ENCODE measurements around the gene KIAA1671. TPM values are rescaled to one million over a fixed set of nuclear protein-coding genes. Genes with fewer than 3 reads are reported as not detected.
A peak's percentile ranks its signal among the peaks of the same experiment; 100 is the strongest.

KIAA1671 gene
- total RNA-seq, 2 donors from 2014 or later = 82.5 to 94.3 TPM

- no peaks in the 10 kb centered on the region for H3K36me3 ChIP-seq
- no peak overlapping the region for H3K9ac ChIP-seq (ENCODE audit: low read depth in 2 of 2, low read length in 2 of 2)
- H3K27me3 ChIP-seq = no peaks in the 10 kb centered on the region
- intact Hi-C loops (cut with DNase I) = loop anchor here (2.0 to 10.0 kb wide), 4 partner anchors 51 to 283 kb away; partner anchors contain the start of gene KIAA1671
- no peak for DNase-seq
- TF ChIP-seq CTCF (IDR thresholded peaks at IDR 0.05) = no peak
- no peaks in the 10 kb centered on the region for H3K9me3 ChIP-seq
- no peak overlapping the region for H3K27ac ChIP-seq
- no peak overlapping the region for H3K4me3 ChIP-seq
- peaks cover 15% of the 10 kb centered on the region for H3K4me1 ChIP-seq
Measured at GRCh38 chr22:25048071-25048470, 95.6 kb downstream of the KIAA1671 start.

DNA sequence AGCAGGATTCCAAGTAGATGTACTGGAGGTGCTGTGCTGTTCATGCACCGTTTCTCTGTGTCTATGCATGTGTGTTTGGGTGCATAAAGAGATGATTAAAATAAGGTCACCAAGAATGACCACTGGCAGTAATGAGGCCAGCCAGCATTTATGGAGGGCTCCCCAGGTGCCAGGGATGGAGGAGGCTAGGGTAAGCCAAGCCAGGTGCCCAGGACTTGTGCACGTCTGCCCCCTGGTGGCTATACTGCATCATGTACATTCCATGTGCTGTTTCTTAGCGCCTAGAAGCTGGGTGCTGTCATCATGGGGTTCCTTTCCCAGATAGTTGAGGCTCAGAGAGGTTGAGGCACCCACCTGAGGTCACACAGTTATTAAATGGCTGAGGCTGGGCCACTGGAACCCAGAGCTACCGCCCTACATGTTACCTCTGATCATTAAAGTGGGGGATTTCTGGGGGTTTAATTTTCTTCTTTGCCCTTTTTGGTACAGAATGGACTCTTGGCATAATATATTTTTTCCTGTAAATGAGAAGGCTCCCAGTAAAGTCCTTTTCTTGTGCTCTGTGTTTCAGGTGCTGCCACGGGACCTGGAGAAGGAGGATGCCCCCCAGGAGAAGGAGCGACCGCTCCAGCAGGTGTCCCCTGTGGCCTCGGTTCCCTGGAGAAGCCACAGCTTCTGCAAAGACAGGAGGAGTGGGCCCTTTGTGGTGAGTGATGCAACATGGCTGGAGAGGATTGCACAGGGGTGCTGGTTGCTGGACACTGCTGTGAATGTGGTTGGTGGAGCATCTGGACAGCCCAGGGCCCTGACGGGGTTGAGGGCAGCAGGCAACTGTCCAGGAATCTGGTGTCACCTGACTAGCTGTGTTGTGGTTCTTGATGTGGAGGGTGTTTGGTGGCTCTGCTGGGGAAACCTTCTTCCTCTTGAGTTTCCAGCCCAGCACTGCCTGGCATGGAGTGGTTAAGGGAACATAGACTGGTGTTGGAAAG, 96.4 kb downstream of the KIAA1671 start:
- intact Hi-C loops (cut with DNase I) = loop anchor here (2.0 to 10.0 kb wide), 4 partner anchors 52 to 284 kb away; partner anchors contain the start of gene KIAA1671
- Histone ChIP-seq H3K9ac (ENCODE audit: low read depth in 2 of 2, low read length in 2 of 2) (no peak overlapping the region), H3K9me3 (no peaks in the 10 kb centered on the region), H3K4me1 (peaks cover 15% of the 10 kb centered on the region), H3K4me3 (no peak overlapping the region), H3K27me3 (no peaks in the 10 kb centered on the region), H3K27ac (no peak overlapping the region), H3K36me3 (no peaks in the 10 kb centered on the region)
- DNase-seq = peak; percentile 79
- TF ChIP-seq CTCF (IDR thresholded peaks at IDR 0.05) = peak; percentile 92

DNA sequence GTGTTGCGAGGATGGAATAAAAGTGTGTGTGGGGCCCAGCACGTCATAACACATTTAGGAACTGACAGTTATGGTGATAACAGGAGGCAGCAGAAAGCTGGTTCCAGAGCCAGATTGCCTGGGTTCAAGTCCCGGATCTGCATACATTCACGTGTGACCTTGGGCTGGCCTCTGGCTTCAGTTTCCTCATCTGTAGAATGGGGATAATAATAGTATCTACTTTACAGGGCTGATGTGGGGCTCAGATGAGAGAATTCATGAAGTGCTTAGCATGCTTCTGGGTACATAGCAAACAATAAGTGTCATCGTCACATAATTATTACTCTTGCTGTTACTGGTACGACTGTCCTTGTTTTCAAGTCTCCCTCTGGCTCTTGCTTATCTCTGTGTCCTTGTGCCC, 97.3 kb downstream of the KIAA1671 start:
- Histone ChIP-seq H3K9ac (ENCODE audit: low read depth in 2 of 2, low read length in 2 of 2) (no peak overlapping the region), H3K36me3 (no peaks in the 10 kb centered on the region)

DNA sequence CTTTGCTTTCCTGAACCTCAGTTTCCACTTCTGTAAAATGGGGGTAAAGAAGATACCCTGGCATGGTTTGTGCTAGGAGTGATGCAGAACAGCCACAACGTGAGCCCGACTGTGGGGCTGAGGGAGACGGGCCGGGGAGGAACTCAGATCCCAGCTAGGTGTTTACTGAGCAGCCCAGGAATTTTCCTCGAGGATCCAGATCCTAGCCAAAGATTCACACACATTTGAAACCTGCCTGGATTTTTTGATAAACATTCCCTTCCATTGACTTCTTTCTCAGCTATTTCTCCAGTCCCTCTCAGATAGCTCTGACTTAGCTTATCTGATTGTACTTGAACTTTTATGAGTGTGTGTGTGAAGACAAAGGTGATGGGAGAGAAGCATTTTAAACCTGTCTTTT, 98.0 kb downstream of the KIAA1671 start:
- Histone ChIP-seq H3K36me3 (no peaks in the 10 kb centered on the region), H3K9me3 (no peaks in the 10 kb centered on the region), H3K9ac (ENCODE audit: low read depth in 2 of 2, low read length in 2 of 2) (no peak overlapping the region), H3K27ac (peak overlapping the region; percentile 78), H3K4me3 (no peak overlapping the region), H3K27me3 (no peaks in the 10 kb centered on the region), H3K4me1 (peaks cover 15% of the 10 kb centered on the region)
- no peak for DNase-seq
- intact Hi-C loops (cut with DNase I) = no loop called here
- no peak for TF ChIP-seq CTCF (IDR thresholded peaks at IDR 0.05)

More for the DNA sequence above, 97.3 kb downstream of the KIAA1671 start:
- no peak overlapping the region for H3K4me3 ChIP-seq
- H3K4me1 ChIP-seq = peaks cover 15% of the 10 kb centered on the region
- no peak for TF ChIP-seq CTCF (IDR thresholded peaks at IDR 0.05)
- H3K27ac ChIP-seq = no peak overlapping the region
- no peak for DNase-seq
- intact Hi-C loops (cut with DNase I) = loop anchor here (2.0 to 10.0 kb wide), 4 partner anchors 52 to 285 kb away; partner anchors contain the start of gene KIAA1671
- no peaks in the 10 kb centered on the region for H3K9me3 ChIP-seq
- no peaks in the 10 kb centered on the region for H3K27me3 ChIP-seq

DNA sequence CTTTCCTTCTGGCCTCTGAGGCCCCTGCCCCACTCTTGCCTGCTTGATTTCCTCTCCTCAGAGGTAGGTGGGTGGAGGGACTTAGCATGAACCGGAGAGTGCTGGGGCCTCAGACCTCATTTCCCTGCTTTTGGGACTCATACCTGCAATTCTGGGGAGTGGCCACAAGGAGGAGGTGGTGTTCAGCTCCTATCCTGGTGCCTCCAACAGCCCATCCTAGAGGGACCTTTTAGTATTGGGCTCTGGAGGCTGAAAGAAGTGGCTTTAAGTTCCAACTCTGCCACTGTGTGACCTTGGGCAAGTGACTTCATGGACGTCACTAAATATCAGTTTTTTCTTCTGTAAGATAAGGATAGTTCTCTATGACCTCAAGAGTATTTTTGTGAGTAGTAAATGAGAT, 98.6 kb downstream of the KIAA1671 start:
- Histone ChIP-seq H3K9me3 (no peaks in the 10 kb centered on the region), H3K9ac (ENCODE audit: low read depth in 2 of 2, low read length in 2 of 2) (no peak overlapping the region), H3K27ac (peak overlapping the region; percentile 78), H3K4me3 (no peak overlapping the region), H3K36me3 (no peaks in the 10 kb centered on the region), H3K27me3 (no peaks in the 10 kb centered on the region), H3K4me1 (peaks cover 15% of the 10 kb centered on the region)
- no peak for DNase-seq
- no peak for TF ChIP-seq CTCF (IDR thresholded peaks at IDR 0.05)
- intact Hi-C loops (cut with DNase I) = no loop called here

Measured in colonic mucosa (tissue), 4 donors.